ENCODE results near the gene SYT9.

GRCh38 chr11:7488681-7489080 is 237.0 kb downstream of the SYT9 start:
- TF ChIP-seq CTCF (IDR thresholded peaks at IDR 0.05), result no peak
- no peak for TF ChIP-seq EZH2 (IDR thresholded peaks at IDR 0.05; ENCODE audit: borderline replicate concordance, insufficient read depth, low read depth, low read length, poor library complexity, severe bottlenecking)

Measured in B cell (primary cell).